ENCODE measurements around the gene NDUFA1.
"Not testable (repeated sequence)": the region's sequence is repeated elsewhere in the genome, so short reads cannot be mapped to it uniquely, and the experiment has no call there.

- not testable (repeated sequence) for TF ChIP-seq CTCF, POLR2A (IDR thresholded peaks at IDR 0.05)
Observed at GRCh38 chrX:119891961-119892692, 20.5 kb downstream of the NDUFA1 start.
